Muscle of leg (tissue), 11 donors: ENCODE results near the gene PRDM16. TPM values are rescaled to one million over a fixed set of nuclear protein-coding genes. Genes with fewer than 3 reads are reported as not detected.

Experiments used
- DNase-seq: peaks from one replicate; pipeline ENCODE4 v3.0.0; 2013
- H3K27ac ChIP-seq: one replicate; pipeline ENCODE4 v1.5.1; 2013; ENCODE audit warnings: mild to moderate bottlenecking, low read length, control low read depth
- H3K27me3 ChIP-seq: one replicate; pipeline ENCODE4 v1.6.1; 2013; ENCODE audit warnings: low read length; ENCODE audit not compliant: control insufficient read depth, insufficient read depth
- H3K36me3 ChIP-seq: one replicate; pipeline ENCODE4 v1.6.1; 2013; ENCODE audit warnings: low read length; ENCODE audit not compliant: control insufficient read depth, insufficient read depth
- H3K4me1 ChIP-seq: one replicate; pipeline ENCODE4 v1.6.1; 2013; ENCODE audit warnings: low read length; ENCODE audit not compliant: control insufficient read depth, insufficient read depth
- H3K4me3 ChIP-seq: one replicate; pipeline ENCODE4 v1.5.1; 2013; ENCODE audit warnings: low read length, control low read depth
- H3K9me3 ChIP-seq: replicated peaks from 2 replicates; pipeline ENCODE4 v1.6.1; 2013; ENCODE audit warnings: low read depth, low read length; ENCODE audit not compliant: control insufficient read depth
- WGBS: methylation state at CpG from one replicate; pipeline ENCODE4 v1.1.5; 2013; ENCODE audit warnings: missing lambda C conversion rate; ENCODE audit not compliant: insufficient coverage; 5-methylcytosine and 5-hydroxymethylcytosine counted together
- polyA plus RNA-seq, 8 donors: library from polyadenylated mRNA; unstranded; fragments of 120-200 nt; gene quantifications; one replicate each; pipeline versions ENCODE4 v1.2.1 to v1.2.3, GENCODE V29; 2013; ENCODE audit warnings: inconsistent platforms in 1 of 8, low replicate concordance in 1 of 8; ENCODE audit not compliant: insufficient read length in 8 of 8, insufficient read depth in 1 of 8
- total RNA-seq: library from RNA; stranded (reverse); fragments of 120-200 nt; gene quantifications from one replicate; pipeline ENCODE4 v1.2.4, GENCODE V29; 2013

The PRDM16 gene
- total and polyA plus RNA-seq, 9 donors, result 0.43 to 1.9 (median 0.95) TPM

GRCh38 chr1:3292868-3293562 lies 224.0 kb downstream of the PRDM16 start:
- Histone ChIP-seq H3K9me3 (no peaks in the 10 kb centered on the region), H3K27ac (no peak overlapping the region), H3K27me3 (peaks cover 39% of the 10 kb centered on the region), H3K4me1 (peaks cover 6% of the 10 kb centered on the region), H3K36me3 (no peaks in the 10 kb centered on the region), H3K4me3 (no peak overlapping the region)
- WGBS, result 77% methylated on average over 15 of the region's 26 CpGs
- DNase-seq, result no peak

- Histone ChIP-seq H3K9me3 (no peaks in the 10 kb centered on the region), H3K4me1 (peaks cover 6% of the 10 kb centered on the region), H3K27ac (no peak overlapping the region), H3K36me3 (no peaks in the 10 kb centered on the region), H3K27me3 (peaks cover 35% of the 10 kb centered on the region), H3K4me3 (no peak overlapping the region)
- no peak for DNase-seq
- 71% methylated on average over 15 of the region's 23 CpGs for WGBS
These were observed 224.6 kb downstream of the PRDM16 start for GRCh38 chr1:3293563-3294080.

- WGBS, result 78% methylated on average over 13 of the region's 13 CpGs
These were observed 225.4 kb downstream of the PRDM16 start for GRCh38 chr1:3294450-3294849.

DNA sequence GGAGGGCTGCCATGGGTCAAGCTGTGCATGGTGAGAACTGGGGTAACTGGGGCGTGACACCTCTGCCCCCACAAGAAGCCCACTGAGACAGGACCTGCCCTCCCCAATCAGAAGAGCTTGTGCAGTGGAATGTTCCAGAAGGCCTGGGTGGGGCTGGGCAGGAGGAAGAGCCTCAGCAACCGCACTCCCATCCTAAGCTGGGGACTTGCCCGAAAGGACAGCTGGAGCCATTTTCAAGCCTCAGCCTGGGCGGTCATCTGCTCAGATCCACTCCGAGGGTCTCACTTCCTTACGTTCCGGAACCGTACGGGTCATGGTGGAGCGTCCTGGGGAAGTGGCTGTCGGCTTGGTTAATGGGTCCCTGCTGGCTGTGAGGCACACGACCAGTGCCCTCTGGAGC lies 226.8 kb downstream of the PRDM16 start:
- DNase-seq, result no peak
- no peaks in the 10 kb centered on the region for H3K9me3 ChIP-seq
- peaks cover 41% of the 10 kb centered on the region for H3K27me3 ChIP-seq
- H3K4me1 ChIP-seq, result peaks cover under 1% of the 10 kb centered on the region
- 74% methylated on average over 10 of the region's 12 CpGs for WGBS
- no peak overlapping the region for H3K4me3 ChIP-seq
- no peaks in the 10 kb centered on the region for H3K36me3 ChIP-seq
- no peak overlapping the region for H3K27ac ChIP-seq

More at GRCh38 chr1:3294450-3294849, 225.4 kb downstream of the PRDM16 start:
- peaks cover 6% of the 10 kb centered on the region for H3K4me1 ChIP-seq
- DNase-seq, result no peak
- H3K4me3 ChIP-seq, result no peak overlapping the region
- peaks cover 39% of the 10 kb centered on the region for H3K27me3 ChIP-seq
- no peaks in the 10 kb centered on the region for H3K36me3 ChIP-seq
- no peak overlapping the region for H3K27ac ChIP-seq
- H3K9me3 ChIP-seq, result no peaks in the 10 kb centered on the region

DNA sequence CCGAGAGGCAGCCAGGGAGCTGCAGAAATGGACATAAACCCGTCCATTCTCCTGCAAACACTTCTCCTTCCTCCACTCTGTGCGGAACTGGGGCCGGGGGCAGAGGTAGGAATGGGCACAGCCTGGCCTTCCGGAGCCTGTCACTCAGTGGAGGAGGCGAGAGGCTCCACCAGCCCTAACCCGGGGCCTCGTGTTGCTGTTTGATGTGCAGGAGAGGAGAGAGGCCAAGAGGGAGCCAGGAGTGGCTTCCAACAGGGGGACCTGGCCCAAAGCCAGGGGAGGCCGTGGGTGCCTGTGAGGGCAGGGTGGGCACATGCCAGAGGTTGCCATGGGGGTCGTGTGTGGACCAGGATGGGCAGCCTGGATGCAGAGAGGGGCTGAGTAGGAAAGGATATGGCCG lies 227.3 kb downstream of the PRDM16 start:
- Histone ChIP-seq H3K27ac (no peak overlapping the region), H3K4me3 (no peak overlapping the region), H3K27me3 (peaks cover 42% of the 10 kb centered on the region), H3K36me3 (no peaks in the 10 kb centered on the region), H3K4me1 (no peaks in the 10 kb centered on the region), H3K9me3 (no peaks in the 10 kb centered on the region)
- no peak for DNase-seq
- 56% methylated on average over 9 of the region's 11 CpGs for WGBS

DNA sequence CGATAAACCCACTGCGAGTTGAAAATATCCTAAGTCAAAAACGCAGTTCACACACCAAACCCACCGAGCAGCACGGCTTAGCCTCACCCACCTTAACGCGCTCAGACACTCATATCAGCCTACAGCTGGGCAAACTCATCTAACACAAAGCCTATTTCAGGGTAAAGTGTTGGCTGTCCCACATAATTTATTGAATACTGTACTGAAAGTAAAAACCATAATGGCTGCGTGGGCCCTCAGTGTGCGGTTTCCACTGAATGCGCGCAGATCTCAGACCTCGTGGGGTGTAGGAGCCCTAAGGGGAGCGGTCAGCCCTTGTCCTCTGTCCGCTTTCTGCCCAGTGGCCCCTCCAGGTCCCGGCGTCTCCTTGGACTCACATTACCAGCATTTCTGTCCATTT lies 227.8 kb downstream of the PRDM16 start:
- no peak for DNase-seq
- no peak overlapping the region for H3K27ac ChIP-seq
- H3K27me3 ChIP-seq, result peaks cover 41% of the 10 kb centered on the region
- no peaks in the 10 kb centered on the region for H3K36me3 ChIP-seq
- no peaks in the 10 kb centered on the region for H3K4me1 ChIP-seq
- H3K9me3 ChIP-seq, result no peaks in the 10 kb centered on the region
- WGBS, result 86% methylated on average over 12 of the region's 16 CpGs
- no peak overlapping the region for H3K4me3 ChIP-seq

DNA sequence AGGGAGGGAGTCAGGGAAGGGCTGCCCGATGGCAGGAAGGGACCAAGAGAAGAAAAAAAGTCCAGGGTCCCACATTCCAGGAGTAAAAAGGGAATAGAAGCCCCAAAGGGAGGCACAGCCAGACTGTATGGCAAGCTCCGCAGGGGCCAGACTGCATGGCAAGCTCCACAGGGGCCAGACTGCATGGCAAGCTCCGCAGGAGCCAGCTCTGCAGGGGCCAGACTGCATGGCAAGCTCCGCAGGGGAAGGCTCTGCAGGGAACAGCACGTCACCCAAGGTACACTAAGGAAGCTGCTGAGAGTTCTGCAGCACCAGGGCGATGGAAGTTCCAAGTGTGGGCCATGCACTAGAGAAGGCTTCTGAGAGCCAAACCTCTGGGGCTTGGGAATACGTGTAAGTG lies 228.8 kb downstream of the PRDM16 start:
- peaks cover 40% of the 10 kb centered on the region for H3K27me3 ChIP-seq
- 85% methylated on average over 7 of the region's 7 CpGs for WGBS
- no peaks in the 10 kb centered on the region for H3K4me1 ChIP-seq
- no peak overlapping the region for H3K4me3 ChIP-seq
- H3K36me3 ChIP-seq, result no peaks in the 10 kb centered on the region
- DNase-seq, result no peak
- H3K9me3 ChIP-seq, result peaks cover 5% of the 10 kb centered on the region
- no peak overlapping the region for H3K27ac ChIP-seq

GRCh38 chr1:3298197-3298596 lies 229.2 kb downstream of the PRDM16 start:
- Histone ChIP-seq H3K4me3 (no peak overlapping the region), H3K27ac (no peak overlapping the region), H3K9me3 (peaks cover 5% of the 10 kb centered on the region), H3K4me1 (no peaks in the 10 kb centered on the region), H3K36me3 (no peaks in the 10 kb centered on the region), H3K27me3 (peaks cover 38% of the 10 kb centered on the region)
- WGBS, result 88% methylated on average over 14 of the region's 15 CpGs
- no peak for DNase-seq

DNA sequence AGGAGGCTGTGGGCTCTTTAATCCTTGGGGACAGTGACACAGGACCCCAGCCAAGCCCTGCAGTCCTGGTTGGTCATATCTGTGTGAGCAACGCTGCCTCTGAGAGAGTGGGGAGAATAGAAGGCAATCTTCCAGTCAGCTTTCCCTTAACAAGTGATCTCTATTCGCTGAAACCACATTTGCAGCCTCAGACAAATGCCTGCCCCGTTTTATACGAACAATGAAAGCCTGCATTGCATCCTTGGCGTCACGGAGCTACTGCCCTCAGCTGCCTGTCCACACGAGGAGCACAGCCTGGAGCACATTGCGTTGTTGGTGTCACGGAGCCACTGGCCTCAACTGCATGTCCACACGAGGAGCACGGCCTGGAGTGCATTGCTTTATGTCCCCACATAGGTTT lies 235.2 kb downstream of the PRDM16 start:
- Histone ChIP-seq H3K9me3 (peaks cover 5% of the 10 kb centered on the region), H3K4me1 (no peaks in the 10 kb centered on the region), H3K27me3 (peaks cover 35% of the 10 kb centered on the region), H3K4me3 (no peak overlapping the region), H3K36me3 (no peaks in the 10 kb centered on the region), H3K27ac (no peak overlapping the region)
- DNase-seq, result no peak
- WGBS, result 64% methylated on average over 10 of the region's 11 CpGs

DNA sequence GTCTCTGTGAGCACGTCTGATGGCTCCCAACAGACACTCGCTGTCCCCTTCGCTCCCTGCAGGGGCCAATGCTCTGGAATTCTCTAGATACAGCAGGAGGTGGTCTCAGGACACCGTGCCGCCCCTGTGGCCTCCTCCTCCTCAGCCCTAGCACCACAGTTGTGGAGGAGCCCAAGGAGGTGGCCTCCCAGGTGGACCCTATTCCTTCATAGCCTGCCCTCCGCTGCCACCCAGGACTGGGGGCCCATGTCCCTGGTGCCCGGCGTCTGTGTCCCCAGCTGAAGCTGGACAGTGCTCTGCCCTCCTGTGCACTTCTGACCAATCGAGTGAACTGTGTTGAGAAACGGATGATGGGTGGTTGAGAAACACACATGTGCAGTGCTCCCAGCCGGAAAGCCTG lies 235.7 kb downstream of the PRDM16 start:
- DNase-seq, result no peak
- Histone ChIP-seq H3K4me1 (no peaks in the 10 kb centered on the region), H3K9me3 (peaks cover 5% of the 10 kb centered on the region), H3K36me3 (no peaks in the 10 kb centered on the region), H3K27me3 (peaks cover 39% of the 10 kb centered on the region), H3K27ac (no peak overlapping the region), H3K4me3 (no peak overlapping the region)
- 93% methylated on average over 7 of the region's 11 CpGs for WGBS
